Measurements from ENCODE around the gene AAMDC.
"Not testable (repeated sequence)": the region's sequence is repeated elsewhere in the genome, so short reads cannot be mapped to it uniquely, and the experiment has no call there.

The AAMDC gene

GRCh38 chr11:77821349-77821851 lies 456 bp downstream of the AAMDC start:
- no peak for DNase-seq (ENCODE audit: low read depth)

GRCh38 chr11:77822126-77822525 lies 1.2 kb downstream of the AAMDC start:
- DNase-seq (ENCODE audit: low read depth): not testable (repeated sequence)

GRCh38 chr11:77823775-77824174 lies 2.8 kb downstream of the AAMDC start:
- DNase-seq (ENCODE audit: low read depth): no peak

- DNase-seq (ENCODE audit: low read depth): no peak
Observed at GRCh38 chr11:77828926-77829325, 8.0 kb downstream of the AAMDC start.

- DNase-seq (ENCODE audit: low read depth): no peak
Observed at GRCh38 chr11:77833302-77833701, 12.4 kb downstream of the AAMDC start.

- DNase-seq (ENCODE audit: low read depth): peak; percentile 34
Observed at GRCh38 chr11:77842441-77843121, 21.6 kb downstream of the AAMDC start.

GRCh38 chr11:77843700-77844099 lies 22.8 kb downstream of the AAMDC start:
- DNase-seq (ENCODE audit: low read depth): not testable (repeated sequence)

GRCh38 chr11:77851503-77851902 lies 30.6 kb downstream of the AAMDC start:
- no peak for DNase-seq (ENCODE audit: low read depth)

GRCh38 chr11:77854838-77855237 lies 33.9 kb downstream of the AAMDC start:
- DNase-seq (ENCODE audit: low read depth): no peak

- DNase-seq (ENCODE audit: low read depth): not testable (repeated sequence)
Observed at GRCh38 chr11:77857906-77858457, 37.0 kb downstream of the AAMDC start.

- DNase-seq (ENCODE audit: low read depth): not testable (repeated sequence)
Observed at GRCh38 chr11:77861444-77861843, 40.5 kb downstream of the AAMDC start.

- DNase-seq (ENCODE audit: low read depth): no peak
Observed at GRCh38 chr11:77865805-77866204, 44.9 kb downstream of the AAMDC start.

GRCh38 chr11:77866336-77866735 lies 45.4 kb downstream of the AAMDC start:
- DNase-seq (ENCODE audit: low read depth): no peak

GRCh38 chr11:77868744-77869143 lies 47.8 kb downstream of the AAMDC start:
- DNase-seq (ENCODE audit: low read depth): no peak

- no peak for DNase-seq (ENCODE audit: low read depth)
Observed at GRCh38 chr11:77871855-77872254, 50.9 kb downstream of the AAMDC start.

GRCh38 chr11:77873345-77873744 lies 52.4 kb downstream of the AAMDC start:
- DNase-seq (ENCODE audit: low read depth): no peak

GRCh38 chr11:77874206-77874605 lies 53.3 kb downstream of the AAMDC start:
- DNase-seq (ENCODE audit: low read depth): no peak

GRCh38 chr11:77876045-77876444 lies 55.1 kb downstream of the AAMDC start:
- DNase-seq (ENCODE audit: low read depth): no peak

- DNase-seq (ENCODE audit: low read depth): peak; percentile 69
Observed at GRCh38 chr11:77878247-77878646, 57.3 kb downstream of the AAMDC start.

GRCh38 chr11:77879218-77879617 lies 58.3 kb downstream of the AAMDC start:
- DNase-seq (ENCODE audit: low read depth): no peak

- DNase-seq (ENCODE audit: low read depth): no peak
Observed at GRCh38 chr11:77882396-77882795, 61.5 kb downstream of the AAMDC start.

- DNase-seq (ENCODE audit: low read depth): no peak
Observed at GRCh38 chr11:77883775-77884174, 62.8 kb downstream of the AAMDC start.

- no peak for DNase-seq (ENCODE audit: low read depth)
Observed at GRCh38 chr11:77884186-77884828, 63.4 kb downstream of the AAMDC start.

Measured in non-pigmented ciliary epithelial cell (primary cell).